Osteocyte (in vitro differentiated cells): Measurements from ENCODE around the gene OSGIN1. TPM values are rescaled to one million over a fixed set of nuclear protein-coding genes. Genes with fewer than 3 reads are reported as not detected.

Source experiments
- DNase-seq: peaks from one replicate; pipeline ENCODE4 v3.0.0; 2021; ENCODE audit warnings: mixed read lengths; ENCODE audit not compliant: unreplicated experiment; ENCODE audit errors: extremely low spot score
- H3K27ac Mint-ChIP-seq: one replicate; pipeline ENCODE4 v1.8.0; 2021; ENCODE audit warnings: mild to moderate bottlenecking, mixed read lengths; ENCODE audit not compliant: unreplicated experiment
- H3K27me3 Mint-ChIP-seq: one replicate; pipeline ENCODE4 v1.8.0; 2021; ENCODE audit warnings: mixed read lengths; ENCODE audit not compliant: unreplicated experiment
- H3K36me3 Mint-ChIP-seq: one replicate; pipeline ENCODE4 v1.8.0; 2021; ENCODE audit warnings: mixed read lengths; ENCODE audit not compliant: unreplicated experiment
- H3K4me1 Mint-ChIP-seq: one replicate; pipeline ENCODE4 v1.8.0; 2021; ENCODE audit warnings: mixed read lengths; ENCODE audit not compliant: unreplicated experiment
- H3K4me3 Mint-ChIP-seq: one replicate; pipeline ENCODE4 v1.8.0; 2021; ENCODE audit warnings: mild to moderate bottlenecking, moderate library complexity, mixed read lengths; ENCODE audit not compliant: unreplicated experiment
- H3K9me3 Mint-ChIP-seq: one replicate; pipeline ENCODE4 v1.8.0; 2021; ENCODE audit warnings: mixed read lengths; ENCODE audit not compliant: unreplicated experiment
- CTCF ChIP-seq: fragments of 200-600 bp; sonication (generic); IDR thresholded peaks from 2 replicates; pipeline ENCODE4 v1.5.0; 2021; ENCODE audit warnings: antibody characterized with exemption, mild to moderate bottlenecking, moderate library complexity
- total RNA-seq: library from RNA; stranded (reverse); gene quantifications from 2 replicates; pipeline ENCODE4 v1.2.1, GENCODE V29; 2021

The OSGIN1 gene
- total RNA-seq, 1 donor from 2014 or later: 1.3 TPM

- no peak overlapping the region for H3K27ac Mint-ChIP-seq
- H3K36me3 Mint-ChIP-seq: no peaks in the 10 kb centered on the region
- H3K27me3 Mint-ChIP-seq: peaks cover 12% of the 10 kb centered on the region
- no peak for TF ChIP-seq CTCF
- no peak for DNase-seq
- no peaks in the 10 kb centered on the region for H3K9me3 Mint-ChIP-seq
- no peak overlapping the region for H3K4me3 Mint-ChIP-seq
- peaks cover 6% of the 10 kb centered on the region for H3K4me1 Mint-ChIP-seq
These were observed 42.7 kb downstream of the OSGIN1 start for GRCh38 chr16:83995754-83996153.

- H3K4me1 Mint-ChIP-seq: peaks cover 6% of the 10 kb centered on the region
- DNase-seq: no peak
- H3K36me3 Mint-ChIP-seq: no peaks in the 10 kb centered on the region
- no peaks in the 10 kb centered on the region for H3K9me3 Mint-ChIP-seq
- H3K27ac Mint-ChIP-seq: no peak overlapping the region
- no peak for TF ChIP-seq CTCF
- peaks cover 12% of the 10 kb centered on the region for H3K27me3 Mint-ChIP-seq
- H3K4me3 Mint-ChIP-seq: no peak overlapping the region
These were observed 43.6 kb downstream of the OSGIN1 start for GRCh38 chr16:83996481-83997252.

- DNase-seq: no peak
- peaks cover 11% of the 10 kb centered on the region for H3K27me3 Mint-ChIP-seq
- H3K4me1 Mint-ChIP-seq: peaks cover 6% of the 10 kb centered on the region
- no peaks in the 10 kb centered on the region for H3K9me3 Mint-ChIP-seq
- no peak overlapping the region for H3K27ac Mint-ChIP-seq
- H3K4me3 Mint-ChIP-seq: no peak overlapping the region
- TF ChIP-seq CTCF: no peak
- no peaks in the 10 kb centered on the region for H3K36me3 Mint-ChIP-seq
These were observed 45.1 kb downstream of the OSGIN1 start for GRCh38 chr16:83998091-83998490.

- Mint-ChIP-seq H3K9me3 (no peaks in the 10 kb centered on the region), H3K27ac (no peak overlapping the region), H3K4me1 (peaks cover under 1% of the 10 kb centered on the region), H3K27me3 (peaks cover 20% of the 10 kb centered on the region), H3K36me3 (no peaks in the 10 kb centered on the region), H3K4me3 (no peak overlapping the region)
- DNase-seq: no peak
- TF ChIP-seq CTCF: no peak
These were observed 48.1 kb downstream of the OSGIN1 start for GRCh38 chr16:84000989-84001642.

GRCh38 chr16:84001726-84002125 is 48.7 kb downstream of the OSGIN1 start:
- H3K4me1 Mint-ChIP-seq: no peaks in the 10 kb centered on the region
- H3K27ac Mint-ChIP-seq: no peak overlapping the region
- H3K36me3 Mint-ChIP-seq: no peaks in the 10 kb centered on the region
- peaks cover 16% of the 10 kb centered on the region for H3K27me3 Mint-ChIP-seq
- no peak for TF ChIP-seq CTCF
- no peaks in the 10 kb centered on the region for H3K9me3 Mint-ChIP-seq
- no peak overlapping the region for H3K4me3 Mint-ChIP-seq
- DNase-seq: no peak
